GM18511 (cell line): ENCODE measurements around the gene SLC25A45.

ENCODE experiments used
- ATAC-seq: cut with Tn5 transposase; IDR thresholded peaks from one replicate; pipeline ENCODE4 v1.9.1; 2021; ENCODE audit warnings: mild to moderate bottlenecking, moderate library complexity; ENCODE audit not compliant: unreplicated experiment

SLC25A45 gene

GRCh38 chr11:65327021-65327420 is 55.4 kb downstream of the SLC25A45 start:
- no peak for ATAC-seq

GRCh38 chr11:65325435-65325834 is 57.0 kb downstream of the SLC25A45 start:
- no peak for ATAC-seq
